ENCODE results near the gene PHKA2.
A peak's percentile ranks its signal among the peaks of the same experiment; 100 is the strongest.
"Not testable (repeated sequence)": the region's sequence is repeated elsewhere in the genome, so short reads cannot be mapped to it uniquely, and the experiment has no call there.

PHKA2 gene

GRCh38 chrX:18983666-18984380 lies at the start of gene PHKA2:
TSS of gene PHKA2 (minus strand) at chrX:18984114. CDS start at chrX:18983932, 182 bp downstream.
- peak; percentile 10 for DNase-seq (ENCODE audit: low read depth)

GRCh38 chrX:19030805-19031204 lies 46.9 kb upstream of the PHKA2 start:
- no peak for DNase-seq (ENCODE audit: low read depth)

GRCh38 chrX:19028560-19028959 lies 44.6 kb upstream of the PHKA2 start:
- no peak for DNase-seq (ENCODE audit: low read depth)

GRCh38 chrX:19024366-19024765 lies 40.5 kb upstream of the PHKA2 start:
- no peak for DNase-seq (ENCODE audit: low read depth)

GRCh38 chrX:19019996-19020395 lies 36.1 kb upstream of the PHKA2 start:
- DNase-seq (ENCODE audit: low read depth), result no peak

GRCh38 chrX:19017271-19017670 lies 33.4 kb upstream of the PHKA2 start:
- DNase-seq (ENCODE audit: low read depth), result no peak

GRCh38 chrX:19016614-19017013 lies 32.7 kb upstream of the PHKA2 start:
- DNase-seq (ENCODE audit: low read depth), result not testable (repeated sequence)

GRCh38 chrX:19007868-19008267 lies 24.0 kb upstream of the PHKA2 start:
- no peak for DNase-seq (ENCODE audit: low read depth)

GRCh38 chrX:19007011-19007410 lies 23.1 kb upstream of the PHKA2 start:
- DNase-seq (ENCODE audit: low read depth), result no peak

GRCh38 chrX:19005909-19006308 lies 22.0 kb upstream of the PHKA2 start:
- DNase-seq (ENCODE audit: low read depth), result no peak

GRCh38 chrX:19003756-19004155 lies 19.8 kb upstream of the PHKA2 start:
- DNase-seq (ENCODE audit: low read depth), result no peak

GRCh38 chrX:18998653-18999052 lies 14.7 kb upstream of the PHKA2 start:
- DNase-seq (ENCODE audit: low read depth), result no peak

GRCh38 chrX:18997916-18998315 lies 14.0 kb upstream of the PHKA2 start:
- DNase-seq (ENCODE audit: low read depth), result no peak

GRCh38 chrX:18996536-18996935 lies 12.6 kb upstream of the PHKA2 start:
- no peak for DNase-seq (ENCODE audit: low read depth)

- peak; percentile 28 for DNase-seq (ENCODE audit: low read depth)
Observed at GRCh38 chrX:18995221-18995620, 11.3 kb upstream of the PHKA2 start.

GRCh38 chrX:18994713-18995112 lies 10.8 kb upstream of the PHKA2 start:
- DNase-seq (ENCODE audit: low read depth), result peak; percentile 52

GRCh38 chrX:18992829-18993228 lies 8.9 kb upstream of the PHKA2 start:
- no peak for DNase-seq (ENCODE audit: low read depth)

GRCh38 chrX:18985186-18985435 lies 1.2 kb upstream of the PHKA2 start:
- no peak for DNase-seq (ENCODE audit: low read depth)

GRCh38 chrX:18984381-18985185 lies 669 bp upstream of the PHKA2 start:
- DNase-seq (ENCODE audit: low read depth), result peak; percentile 21

- no peak for DNase-seq (ENCODE audit: low read depth)
Observed at GRCh38 chrX:18981124-18981807, 2.6 kb downstream of the PHKA2 start.

- not testable (repeated sequence) for DNase-seq (ENCODE audit: low read depth)
Observed at GRCh38 chrX:18980262-18980661, 3.7 kb downstream of the PHKA2 start.

- DNase-seq (ENCODE audit: low read depth), result no peak
Observed at GRCh38 chrX:18974993-18975392, 8.9 kb downstream of the PHKA2 start.

- no peak for DNase-seq (ENCODE audit: low read depth)
Observed at GRCh38 chrX:18973527-18974192, 10.3 kb downstream of the PHKA2 start.
